Peyer's patch (tissue), 4 donors: Measurements from ENCODE around the gene DIPK1A. TPM values are rescaled to one million over a fixed set of nuclear protein-coding genes. Genes with fewer than 3 reads are reported as not detected.

Experiments used
- DNase-seq, 3 donors: peaks; one replicate each; pipeline ENCODE4 v3.0.0-alpha.2; 2017 to 2019
- H3K27ac ChIP-seq, 4 donors: fragments of 200-600 bp; sonication (generic); one replicate each; pipeline ENCODE4 v1.5.1; 2016 to 2019
- H3K27me3 ChIP-seq, 2 donors: fragments of 200-600 bp; sonication (generic); one replicate each; pipeline ENCODE4 v1.5.1; 2019
- H3K36me3 ChIP-seq, 3 donors: fragments of 200-600 bp; sonication (generic); one replicate each; pipeline ENCODE4 v1.5.1; 2016 to 2019
- H3K4me1 ChIP-seq, 4 donors: fragments of 200-600 bp; sonication (generic); one replicate each; pipeline ENCODE4 v1.5.1; 2016 to 2019
- H3K4me3 ChIP-seq, 4 donors: fragments of 200-600 bp; sonication (generic); 1 replicate in 3 of 4; 2 replicates in 1 of 4; pipeline ENCODE4 v1.5.1; 2016 to 2019; ENCODE audit warnings: mild to moderate bottlenecking in 1 of 4
- H3K9me3 ChIP-seq, 4 donors: fragments of 200-600 bp; sonication (generic); one replicate each; pipeline ENCODE4 v1.5.1; 2016 to 2019; ENCODE audit warnings: mild to moderate bottlenecking in 1 of 4
- CTCF ChIP-seq, 6 experiments: fragments of 450-650 bp in 4 of 6; fragments of 200-600 bp in 2 of 6; sonication (generic) in 1 of 6; IDR thresholded peaks; one replicate each; pipeline ENCODE4 v1.5.1; 2017 to 2019; ENCODE audit warnings: antibody characterized with exemption in 6 of 6, mild to moderate bottlenecking in 3 of 6, moderate library complexity in 1 of 6
- POLR2A ChIP-seq, 2 donors: fragments of 450-650 bp; IDR thresholded peaks; one replicate each; pipeline ENCODE4 v1.5.1; 2017; ENCODE audit warnings: antibody characterized with exemption in 2 of 2, mild to moderate bottlenecking in 2 of 2, moderate library complexity in 2 of 2
- total RNA-seq, 4 donors: library from RNA; depleted of rRNA; stranded (reverse); fragments of >200 nt; gene quantifications; one replicate each; pipeline ENCODE4 v1.1.0, GENCODE V29; 2016

Gene DIPK1A
- 10 to 100 TPM in 1 of 4 donors, 1 to 10 TPM in 3; 5.1 to 12.4 (median 7.8) TPM for total RNA-seq

- peak; percentile 78 to 90 (median 87) for DNase-seq
- peak within 1 kb of the TSS; percentile 60 to 97 (median 63) for H3K4me3 ChIP-seq
- H3K9me3 ChIP-seq = no peaks in the 10 kb centered on the region
These were observed at the start of gene DIPK1A for GRCh38 chr1:92961131-92961895. Gene DIPK1A, minus strand, starts transcription at chr1:92961462. Its CDS starts 33 bp downstream, at chr1:92961429.

GRCh38 chr1:93007941-93008577 is 46.8 kb upstream of the DIPK1A start:
- no peaks in the 10 kb centered on the region for H3K27me3 ChIP-seq
- TF ChIP-seq POLR2A (IDR thresholded peaks at IDR 0.05) = no peak
- TF ChIP-seq CTCF (IDR thresholded peaks at IDR 0.05) = no peak
- DNase-seq = no peak
- no peak overlapping the region for H3K27ac ChIP-seq
- H3K36me3 ChIP-seq = no peaks in the 10 kb centered on the region
- H3K4me1 ChIP-seq = no peaks in the 10 kb centered on the region
- H3K9me3 ChIP-seq = no peaks in the 10 kb centered on the region
- H3K4me3 ChIP-seq = no peak overlapping the region

More at GRCh38 chr1:92961131-92961895, at the start of gene DIPK1A:
- peak within 1 kb of the TSS; percentile 94 to 97 (median 97) for H3K27ac ChIP-seq
- H3K4me1 ChIP-seq = peaks cover 0 to 27% (median 0%) of the 10 kb centered on the region in 4 donors
- TF ChIP-seq POLR2A (IDR thresholded peaks at IDR 0.05) (peak; percentile 45 to 61), CTCF (IDR thresholded peaks at IDR 0.05) (peak in 5 of 6 experiments; percentile 10 to 72 (median 17))
- H3K27me3 ChIP-seq = no peaks in the 10 kb centered on the region
- no peaks in the 10 kb centered on the region for H3K36me3 ChIP-seq

GRCh38 chr1:93005252-93005598 is 44.0 kb upstream of the DIPK1A start:
- no peak for DNase-seq
- Histone ChIP-seq H3K27me3 (no peaks in the 10 kb centered on the region), H3K4me3 (no peak overlapping the region), H3K9me3 (no peaks in the 10 kb centered on the region), H3K36me3 (no peaks in the 10 kb centered on the region), H3K4me1 (no peaks in the 10 kb centered on the region), H3K27ac (no peak overlapping the region)
- TF ChIP-seq POLR2A (IDR thresholded peaks at IDR 0.05) = no peak
- TF ChIP-seq CTCF (IDR thresholded peaks at IDR 0.05) = no peak

GRCh38 chr1:93004566-93005251 is 43.4 kb upstream of the DIPK1A start:
- no peak for DNase-seq
- TF ChIP-seq CTCF (IDR thresholded peaks at IDR 0.05) (no peak), POLR2A (IDR thresholded peaks at IDR 0.05) (no peak)
- no peaks in the 10 kb centered on the region for H3K4me1 ChIP-seq

GRCh38 chr1:93003981-93004380 is 42.7 kb upstream of the DIPK1A start:
- Histone ChIP-seq H3K4me1 (no peaks in the 10 kb centered on the region), H3K4me3 (no peak overlapping the region), H3K27ac (no peak overlapping the region), H3K27me3 (no peaks in the 10 kb centered on the region), H3K9me3 (no peaks in the 10 kb centered on the region), H3K36me3 (no peaks in the 10 kb centered on the region)
- no peak for DNase-seq
- TF ChIP-seq POLR2A (IDR thresholded peaks at IDR 0.05) (no peak), CTCF (IDR thresholded peaks at IDR 0.05) (no peak)

More at GRCh38 chr1:93004566-93005251, 43.4 kb upstream of the DIPK1A start:
- H3K9me3 ChIP-seq = no peaks in the 10 kb centered on the region
- no peak overlapping the region for H3K4me3 ChIP-seq
- no peak overlapping the region for H3K27ac ChIP-seq
- no peaks in the 10 kb centered on the region for H3K36me3 ChIP-seq
- H3K27me3 ChIP-seq = no peaks in the 10 kb centered on the region
